Measurements from ENCODE around the gene MT4.

- no peak for TF ChIP-seq TAF1 (IDR thresholded peaks at IDR 0.05; ENCODE audit: low read depth, low read length)
- TF ChIP-seq POLR2A (IDR thresholded peaks at IDR 0.05; ENCODE audit: low read depth, low read length): no peak
- no peak for TF ChIP-seq POLR2AphosphoS5 (IDR thresholded peaks at IDR 0.05; ENCODE audit: low read depth, low read length)
- no peak for TF ChIP-seq POU2F2 (IDR thresholded peaks at IDR 0.05; ENCODE audit: low read depth, low read length)
- no peak for TF ChIP-seq SPI1 (IDR thresholded peaks at IDR 0.05; ENCODE audit: low read depth, low read length)
Measured at GRCh38 chr16:56559109-56559508, 5.8 kb upstream of the MT4 start.
